WTC11 (cell line): ENCODE results near the gene SAMD4A. TPM values are rescaled to one million over a fixed set of nuclear protein-coding genes. Genes with fewer than 3 reads are reported as not detected.

Source experiments
- ATAC-seq: fragments of 200-7000 bp; cut with Tn5 transposase; 2 replicates; pipeline ENCODE4 v1.10.0; 2021; ENCODE audit warnings: mild to moderate bottlenecking, moderate library complexity
- CTCF ChIA-PET: fragments of 300-600 bp; sonication (Branson Sonifier 250); formaldehyde crosslinking; loops from one replicate; lab custom pipeline; 2021; ENCODE audit warnings: antibody characterized with exemption; lab: Charles Lee
- POLR2A ChIA-PET: fragments of 350-600 bp; sonication (Branson Sonifier 250); formaldehyde crosslinking; loops from one replicate; lab custom pipeline; 2021; ENCODE audit warnings: antibody characterized with exemption; lab: Charles Lee
- DNase-seq: peaks from one replicate; pipeline ENCODE4 v3.0.0; 2021; ENCODE audit warnings: low spot score
- H3K27ac Mint-ChIP-seq: 2 replicates; pipeline ENCODE4 v1.8.0; 2021; ENCODE audit warnings: mixed read lengths
- H3K27me3 Mint-ChIP-seq: 2 replicates; pipeline ENCODE4 v1.8.0; 2021; ENCODE audit warnings: low read depth, mild to moderate bottlenecking, moderate library complexity, mixed read lengths
- H3K36me3 Mint-ChIP-seq: 2 replicates; pipeline ENCODE4 v1.8.0; 2021; ENCODE audit warnings: mixed read lengths
- H3K4me1 Mint-ChIP-seq: 2 replicates; pipeline ENCODE4 v1.8.0; 2022; ENCODE audit warnings: mixed read lengths
- H3K4me3 Mint-ChIP-seq: 2 replicates; pipeline ENCODE4 v1.8.0; 2021; ENCODE audit warnings: mild to moderate bottlenecking, moderate library complexity, mixed read lengths
- H3K9me3 Mint-ChIP-seq: 2 replicates; pipeline ENCODE4 v1.8.0; 2021; ENCODE audit warnings: mixed read lengths
- ATF1 ChIP-seq: sonication (generic); formaldehyde crosslinking; IDR thresholded peaks from 2 replicates; pipeline ENCODE4 v1.8.1; 2023; ENCODE audit warnings: mild to moderate bottlenecking, moderate library complexity, missing genetic modification reagents
- CBFB ChIP-seq: sonication (generic); formaldehyde crosslinking; IDR thresholded peaks from 2 replicates; pipeline ENCODE4 v1.8.1; 2022; ENCODE audit warnings: mild to moderate bottlenecking, low read depth, missing genetic modification reagents
- EMX1 ChIP-seq: fragments of 250-450 bp; sonication (Bioruptor Pico); IDR thresholded peaks from 2 replicates; pipeline ENCODE4 v1.8.0; 2021; ENCODE audit warnings: mild to moderate bottlenecking
- FOXK1 ChIP-seq: sonication (generic); formaldehyde crosslinking; IDR thresholded peaks from 2 replicates; pipeline ENCODE4 v1.8.0; 2022; ENCODE audit warnings: mild to moderate bottlenecking, moderate library complexity, missing genetic modification reagents
- JAZF1 ChIP-seq: fragments of 250-450 bp; sonication (Bioruptor Pico); IDR thresholded peaks from 2 replicates; pipeline ENCODE4 v1.9.0; 2021; ENCODE audit warnings: moderate library complexity, mild to moderate bottlenecking, inconsistent platforms
- KAT7 ChIP-seq: sonication (generic); formaldehyde crosslinking; IDR thresholded peaks from 2 replicates; pipeline ENCODE4 v1.8.1; 2023; ENCODE audit warnings: missing genetic modification reagents, mild to moderate bottlenecking, borderline replicate concordance
- NFE2L1 ChIP-seq: sonication (generic); formaldehyde crosslinking; IDR thresholded peaks from 2 replicates; pipeline ENCODE4 v1.8.1; 2023; ENCODE audit warnings: missing genetic modification reagents
- NR1H2 ChIP-seq: sonication (generic); formaldehyde crosslinking; IDR thresholded peaks from 2 replicates; pipeline ENCODE4 v1.9.0; 2021; ENCODE audit warnings: mild to moderate bottlenecking, moderate library complexity, missing genetic modification reagents
- NR3C1 ChIP-seq: sonication (generic); formaldehyde crosslinking; conservative IDR thresholded peaks from 2 replicates; pipeline ENCODE4 v1.8.1; 2023; ENCODE audit warnings: low read depth, mild to moderate bottlenecking, missing genetic modification reagents
- PRRX2 ChIP-seq: fragments of 250-450 bp; sonication (Bioruptor Pico); IDR thresholded peaks from 2 replicates; pipeline ENCODE4 v1.8.0; 2021; ENCODE audit warnings: mild to moderate bottlenecking
- RELA ChIP-seq: sonication (generic); formaldehyde crosslinking; IDR thresholded peaks from 2 replicates; pipeline ENCODE4 v1.8.1; 2022; ENCODE audit warnings: missing genetic modification reagents, mild to moderate bottlenecking, borderline replicate concordance
- SP1 ChIP-seq: sonication (generic); formaldehyde crosslinking; conservative IDR thresholded peaks from 2 replicates; pipeline ENCODE4 v1.8.1; 2022; ENCODE audit warnings: missing genetic modification reagents
- TEAD1 ChIP-seq: sonication (generic); formaldehyde crosslinking; IDR thresholded peaks from 2 replicates; pipeline ENCODE4 v1.8.0; 2022; ENCODE audit warnings: mild to moderate bottlenecking, missing genetic modification reagents
- TP53 ChIP-seq: sonication (generic); formaldehyde crosslinking; IDR thresholded peaks from 2 replicates; pipeline ENCODE4 v1.8.1; 2023; ENCODE audit warnings: mild to moderate bottlenecking, missing genetic modification reagents
- ZNF232 ChIP-seq: sonication (generic); formaldehyde crosslinking; IDR thresholded peaks from 2 replicates; pipeline ENCODE4 v1.8.0; 2022; ENCODE audit warnings: mild to moderate bottlenecking, missing genetic modification reagents
- ZNF423 ChIP-seq: fragments of 250-450 bp; sonication (Bioruptor Pico); IDR thresholded peaks from 2 replicates; pipeline ENCODE4 v2.1.2; 2022; ENCODE audit warnings: mild to moderate bottlenecking, moderate library complexity
- total RNA-seq: library from RNA; stranded (reverse); gene quantifications from 3 replicates; pipeline ENCODE4 v1.2.3, GENCODE V29; 2021
- TF ChIP-seq, protein P1 (sequence below): sonication (generic); formaldehyde crosslinking; IDR thresholded peaks from 2 replicates; pipeline ENCODE4 v1.8.0; 2022; ENCODE audit warnings: mild to moderate bottlenecking, missing genetic modification reagents
- TF ChIP-seq, protein P2 (sequence below): sonication (generic); formaldehyde crosslinking; IDR thresholded peaks from 2 replicates; pipeline ENCODE4 v1.8.1; 2023; ENCODE audit warnings: mild to moderate bottlenecking, moderate library complexity, missing genetic modification reagents
- TF ChIP-seq, protein P3 (sequence below): fragments of 250-450 bp; sonication (Bioruptor Pico); conservative IDR thresholded peaks from 2 replicates; pipeline ENCODE4 v1.9.0; 2021; ENCODE audit warnings: mild to moderate bottlenecking
- TF ChIP-seq, protein P4 (sequence below): sonication (generic); formaldehyde crosslinking; IDR thresholded peaks from 2 replicates; pipeline ENCODE4 v1.8.1; 2022; ENCODE audit warnings: low read depth, mild to moderate bottlenecking, moderate library complexity, missing genetic modification reagents, borderline replicate concordance
- TF ChIP-seq, protein P5 (sequence below): sonication (generic); formaldehyde crosslinking; IDR thresholded peaks from 2 replicates; pipeline ENCODE4 v1.8.1; 2023; ENCODE audit warnings: mild to moderate bottlenecking, missing genetic modification reagents, moderate library complexity
- TF ChIP-seq, protein P6 (sequence below): sonication (generic); formaldehyde crosslinking; IDR thresholded peaks from 2 replicates; pipeline ENCODE4 v1.8.1; 2022; ENCODE audit warnings: low read depth, missing genetic modification reagents, borderline replicate concordance
- TF ChIP-seq, protein P7 (sequence below): sonication (generic); formaldehyde crosslinking; IDR thresholded peaks from 2 replicates; pipeline ENCODE4 v1.8.1; 2022; ENCODE audit warnings: missing genetic modification reagents, borderline replicate concordance

SAMD4A gene
- total RNA-seq, 1 experiment from 2014 or later: 6.0 TPM

DNA sequence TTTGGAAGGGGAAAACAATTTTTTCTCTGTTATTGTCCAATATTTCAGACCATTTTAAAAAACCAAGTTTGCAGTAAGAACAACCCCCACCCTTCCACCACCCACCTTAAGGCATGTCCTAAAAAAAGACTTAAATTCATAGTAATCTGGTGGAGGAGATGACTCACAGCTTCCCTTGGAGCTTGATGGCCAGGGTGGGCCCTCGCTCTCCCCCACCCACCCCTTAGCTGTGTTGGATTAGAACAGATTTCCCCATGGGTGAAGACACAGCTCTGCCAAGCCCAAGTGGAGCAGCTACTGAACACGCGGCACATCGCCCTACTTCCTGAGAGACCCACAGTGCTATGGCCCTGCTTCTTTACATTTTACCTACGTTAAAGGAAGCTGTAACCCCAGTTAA is 195.4 kb downstream of the SAMD4A start:
- ATAC-seq: no peak
- Mint-ChIP-seq H3K4me1 (no peaks in the 10 kb centered on the region), H3K36me3 (no peaks in the 10 kb centered on the region; the same call in 1 of the 2 replicates), H3K4me3 (no peak overlapping the region), H3K9me3 (no peaks in the 10 kb centered on the region), H3K27ac (no peak overlapping the region), H3K27me3 (no peaks in the 10 kb centered on the region)
- no peak for TF ChIP-seq ZNF423 (CRISPR knock-in tag)
- no peak for TF ChIP-seq NR1H2
- no peak for TF ChIP-seq NFE2L1 (CRISPR knock-in tag)
- no peak for TF ChIP-seq TP53 (CRISPR knock-in tag)
- TF ChIP-seq EMX1 (CRISPR knock-in tag): no peak
- TF ChIP-seq RELA: no peak
- TF ChIP-seq, protein P1, sequence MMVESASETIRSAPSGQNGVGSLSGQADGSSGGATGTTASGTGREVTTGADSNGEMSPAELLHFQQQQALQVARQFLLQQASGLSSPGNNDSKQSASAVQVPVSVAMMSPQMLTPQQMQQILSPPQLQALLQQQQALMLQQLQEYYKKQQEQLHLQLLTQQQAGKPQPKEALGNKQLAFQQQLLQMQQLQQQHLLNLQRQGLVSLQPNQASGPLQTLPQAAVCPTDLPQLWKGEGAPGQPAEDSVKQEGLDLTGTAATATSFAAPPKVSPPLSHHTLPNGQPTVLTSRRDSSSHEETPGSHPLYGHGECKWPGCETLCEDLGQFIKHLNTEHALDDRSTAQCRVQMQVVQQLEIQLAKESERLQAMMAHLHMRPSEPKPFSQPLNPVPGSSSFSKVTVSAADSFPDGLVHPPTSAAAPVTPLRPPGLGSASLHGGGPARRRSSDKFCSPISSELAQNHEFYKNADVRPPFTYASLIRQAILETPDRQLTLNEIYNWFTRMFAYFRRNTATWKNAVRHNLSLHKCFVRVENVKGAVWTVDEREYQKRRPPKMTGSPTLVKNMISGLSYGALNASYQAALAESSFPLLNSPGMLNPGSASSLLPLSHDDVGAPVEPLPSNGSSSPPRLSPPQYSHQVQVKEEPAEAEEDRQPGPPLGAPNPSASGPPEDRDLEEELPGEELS (CRISPR knock-in tag): no peak
- TF ChIP-seq TEAD1 (CRISPR knock-in tag): no peak
- TF ChIP-seq, protein P2, sequence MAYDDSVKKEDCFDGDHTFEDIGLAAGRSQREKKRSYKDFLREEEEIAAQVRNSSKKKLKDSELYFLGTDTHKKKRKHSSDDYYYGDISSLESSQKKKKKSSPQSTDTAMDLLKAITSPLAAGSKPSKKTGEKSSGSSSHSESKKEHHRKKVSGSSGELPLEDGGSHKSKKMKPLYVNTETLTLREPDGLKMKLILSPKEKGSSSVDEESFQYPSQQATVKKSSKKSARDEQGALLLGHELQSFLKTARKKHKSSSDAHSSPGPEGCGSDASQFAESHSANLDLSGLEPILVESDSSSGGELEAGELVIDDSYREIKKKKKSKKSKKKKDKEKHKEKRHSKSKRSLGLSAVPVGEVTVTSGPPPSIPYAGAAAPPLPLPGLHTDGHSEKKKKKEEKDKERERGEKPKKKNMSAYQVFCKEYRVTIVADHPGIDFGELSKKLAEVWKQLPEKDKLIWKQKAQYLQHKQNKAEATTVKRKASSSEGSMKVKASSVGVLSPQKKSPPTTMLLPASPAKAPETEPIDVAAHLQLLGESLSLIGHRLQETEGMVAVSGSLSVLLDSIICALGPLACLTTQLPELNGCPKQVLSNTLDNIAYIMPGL: no peak
- TF ChIP-seq, protein P3, sequence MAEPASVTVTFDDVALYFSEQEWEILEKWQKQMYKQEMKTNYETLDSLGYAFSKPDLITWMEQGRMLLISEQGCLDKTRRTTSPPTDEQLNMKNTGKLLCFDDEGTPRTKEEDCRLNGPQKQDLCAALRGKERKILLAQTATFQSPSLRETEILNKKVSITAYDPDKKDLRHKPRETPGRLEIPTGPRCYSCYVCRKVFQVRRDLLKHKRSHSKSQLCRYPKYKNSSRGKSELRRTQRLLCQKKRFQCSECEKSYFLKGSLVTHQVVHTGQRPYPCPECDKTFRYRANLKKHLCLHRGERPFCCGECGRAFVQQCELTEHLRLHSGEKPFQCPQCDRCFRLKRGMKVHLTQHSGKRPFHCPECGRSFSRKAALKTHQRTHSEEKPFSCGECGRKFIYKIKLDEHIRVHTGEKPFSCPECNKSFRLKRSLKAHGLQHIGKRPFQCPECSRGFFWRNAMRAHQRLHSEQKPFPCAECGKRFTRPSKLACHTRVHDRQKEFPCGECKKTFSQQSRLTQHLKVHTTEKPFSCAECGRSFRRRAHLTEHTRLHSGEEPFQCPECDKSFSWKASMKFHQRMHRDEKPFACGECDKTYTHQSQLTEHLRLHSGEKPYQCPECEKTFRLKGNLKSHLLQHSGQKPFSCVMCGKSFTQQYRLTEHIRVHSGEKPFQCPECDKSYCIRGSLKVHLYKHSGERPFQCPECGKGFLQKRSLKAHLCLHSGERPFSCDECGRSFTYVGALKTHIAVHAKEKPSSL (CRISPR knock-in tag): no peak
- no peak for TF ChIP-seq ATF1 (CRISPR knock-in tag)
- TF ChIP-seq JAZF1: no peak
- TF ChIP-seq ZNF232 (CRISPR knock-in tag): no peak
- no peak for TF ChIP-seq SP1
- no peak for TF ChIP-seq CBFB (CRISPR knock-in tag)
- TF ChIP-seq, protein P4, sequence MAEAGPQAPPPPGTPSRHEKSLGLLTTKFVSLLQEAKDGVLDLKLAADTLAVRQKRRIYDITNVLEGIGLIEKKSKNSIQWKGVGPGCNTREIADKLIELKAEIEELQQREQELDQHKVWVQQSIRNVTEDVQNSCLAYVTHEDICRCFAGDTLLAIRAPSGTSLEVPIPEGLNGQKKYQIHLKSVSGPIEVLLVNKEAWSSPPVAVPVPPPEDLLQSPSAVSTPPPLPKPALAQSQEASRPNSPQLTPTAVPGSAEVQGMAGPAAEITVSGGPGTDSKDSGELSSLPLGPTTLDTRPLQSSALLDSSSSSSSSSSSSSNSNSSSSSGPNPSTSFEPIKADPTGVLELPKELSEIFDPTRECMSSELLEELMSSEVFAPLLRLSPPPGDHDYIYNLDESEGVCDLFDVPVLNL: no peak
- TF ChIP-seq KAT7 (CRISPR knock-in tag): no peak
- no peak for TF ChIP-seq PRRX2 (CRISPR knock-in tag)
- TF ChIP-seq, protein P5, sequence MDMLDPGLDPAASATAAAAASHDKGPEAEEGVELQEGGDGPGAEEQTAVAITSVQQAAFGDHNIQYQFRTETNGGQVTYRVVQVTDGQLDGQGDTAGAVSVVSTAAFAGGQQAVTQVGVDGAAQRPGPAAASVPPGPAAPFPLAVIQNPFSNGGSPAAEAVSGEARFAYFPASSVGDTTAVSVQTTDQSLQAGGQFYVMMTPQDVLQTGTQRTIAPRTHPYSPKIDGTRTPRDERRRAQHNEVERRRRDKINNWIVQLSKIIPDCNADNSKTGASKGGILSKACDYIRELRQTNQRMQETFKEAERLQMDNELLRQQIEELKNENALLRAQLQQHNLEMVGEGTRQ: no peak
- ChIA-PET POLR2A (interaction anchor here (0.5 kb wide), 2 partner anchors 204 to 258 kb away, joined by 4 to 5 read pairs; no protein-coding TSS in a partner anchor), CTCF (no interaction called here)
- no peak for DNase-seq

DNA sequence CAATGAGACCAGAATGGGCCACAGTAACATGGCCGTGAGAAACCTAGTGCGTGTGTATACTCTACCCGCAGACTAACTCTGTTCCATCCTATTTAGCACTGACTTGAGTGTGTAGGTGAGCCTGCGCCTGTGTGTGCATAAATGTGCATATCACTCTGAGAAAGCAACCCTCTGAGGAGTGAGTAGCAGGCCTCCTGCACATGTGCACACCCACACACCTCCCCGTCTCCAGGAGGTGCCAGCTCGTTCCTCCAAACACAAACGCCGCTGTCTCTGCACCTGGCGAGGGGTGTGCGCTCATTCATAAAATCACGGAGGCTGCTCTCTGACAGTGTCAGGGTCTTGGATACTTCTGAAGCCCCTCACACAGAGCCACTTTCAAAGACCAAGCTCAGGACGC is 196.8 kb downstream of the SAMD4A start:
- Mint-ChIP-seq H3K27me3 (no peaks in the 10 kb centered on the region), H3K27ac (no peak overlapping the region), H3K9me3 (no peaks in the 10 kb centered on the region), H3K36me3 (no peaks in the 10 kb centered on the region; the same call in 1 of the 2 replicates), H3K4me1 (no peaks in the 10 kb centered on the region), H3K4me3 (no peak overlapping the region)
- ATAC-seq (no peak), DNase-seq (no peak)
- ChIA-PET CTCF (no interaction called here), POLR2A (no interaction called here)
- TF ChIP-seq ZNF423 (CRISPR knock-in tag): no peak
- TF ChIP-seq, protein P6, sequence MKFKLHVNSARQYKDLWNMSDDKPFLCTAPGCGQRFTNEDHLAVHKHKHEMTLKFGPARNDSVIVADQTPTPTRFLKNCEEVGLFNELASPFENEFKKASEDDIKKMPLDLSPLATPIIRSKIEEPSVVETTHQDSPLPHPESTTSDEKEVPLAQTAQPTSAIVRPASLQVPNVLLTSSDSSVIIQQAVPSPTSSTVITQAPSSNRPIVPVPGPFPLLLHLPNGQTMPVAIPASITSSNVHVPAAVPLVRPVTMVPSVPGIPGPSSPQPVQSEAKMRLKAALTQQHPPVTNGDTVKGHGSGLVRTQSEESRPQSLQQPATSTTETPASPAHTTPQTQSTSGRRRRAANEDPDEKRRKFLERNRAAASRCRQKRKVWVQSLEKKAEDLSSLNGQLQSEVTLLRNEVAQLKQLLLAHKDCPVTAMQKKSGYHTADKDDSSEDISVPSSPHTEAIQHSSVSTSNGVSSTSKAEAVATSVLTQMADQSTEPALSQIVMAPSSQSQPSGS (CRISPR knock-in tag): no peak
- no peak for TF ChIP-seq FOXK1
- TF ChIP-seq, protein P4: no peak
- TF ChIP-seq ZNF232 (CRISPR knock-in tag): no peak
- no peak for TF ChIP-seq PRRX2 (CRISPR knock-in tag)
- TF ChIP-seq, protein P7, sequence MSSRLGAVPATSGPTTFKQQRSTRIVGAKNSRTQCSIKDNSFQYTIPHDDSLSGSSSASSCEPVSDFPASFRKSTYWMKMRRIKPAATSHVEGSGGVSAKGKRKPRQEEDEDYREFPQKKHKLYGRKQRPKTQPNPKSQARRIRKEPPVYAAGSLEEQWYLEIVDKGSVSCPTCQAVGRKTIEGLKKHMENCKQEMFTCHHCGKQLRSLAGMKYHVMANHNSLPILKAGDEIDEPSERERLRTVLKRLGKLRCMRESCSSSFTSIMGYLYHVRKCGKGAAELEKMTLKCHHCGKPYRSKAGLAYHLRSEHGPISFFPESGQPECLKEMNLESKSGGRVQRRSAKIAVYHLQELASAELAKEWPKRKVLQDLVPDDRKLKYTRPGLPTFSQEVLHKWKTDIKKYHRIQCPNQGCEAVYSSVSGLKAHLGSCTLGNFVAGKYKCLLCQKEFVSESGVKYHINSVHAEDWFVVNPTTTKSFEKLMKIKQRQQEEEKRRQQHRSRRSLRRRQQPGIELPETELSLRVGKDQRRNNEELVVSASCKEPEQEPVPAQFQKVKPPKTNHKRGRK (CRISPR knock-in tag): no peak
- no peak for TF ChIP-seq TEAD1 (CRISPR knock-in tag)
- TF ChIP-seq NR3C1 (CRISPR knock-in tag): no peak
